Activated naive CD8-positive, alpha-beta T cell treated with anti-CD3 and anti-CD28 coated beads, Interleukin-2, amount 10 ng/mL, durations not matched to agents 7 days and 5 days (primary cell): ENCODE data around the gene PHKA1. TPM values are rescaled to one million over a fixed set of nuclear protein-coding genes. Genes with fewer than 3 reads are reported as not detected.

ENCODE experiments used
- ATAC-seq: fragments of 150-1000 bp; cut with Tn5 transposase; one replicate; pipeline ENCODE4 v1.10.0; 2021; ENCODE audit warnings: low read depth, moderate library complexity
- POLR2A ChIA-PET: fragments of 350-600 bp; sonication (Branson Sonifier 250); formaldehyde crosslinking; loops from one replicate; lab custom pipeline; 2021; ENCODE audit warnings: antibody characterized with exemption; lab: Charles Lee
- DNase-seq: peaks from one replicate; pipeline ENCODE4 v3.0.0; 2021
- H3K27ac Mint-ChIP-seq: one replicate; pipeline ENCODE4 v1.8.0; 2022; ENCODE audit warnings: mild to moderate bottlenecking, mixed read lengths
- H3K27me3 Mint-ChIP-seq: one replicate; pipeline ENCODE4 v1.8.0; 2022; ENCODE audit warnings: mild to moderate bottlenecking, moderate library complexity, mixed read lengths
- H3K36me3 Mint-ChIP-seq: one replicate; pipeline ENCODE4 v1.8.0; 2021; ENCODE audit warnings: mild to moderate bottlenecking, mixed read lengths
- H3K4me1 Mint-ChIP-seq: one replicate; pipeline ENCODE4 v1.8.0; 2021; ENCODE audit warnings: mixed read lengths
- H3K4me3 Mint-ChIP-seq: one replicate; pipeline ENCODE4 v1.8.0; 2022; ENCODE audit warnings: mild to moderate bottlenecking, moderate library complexity, mixed read lengths
- H3K9me3 Mint-ChIP-seq: one replicate; pipeline ENCODE4 v1.8.0; 2021; ENCODE audit warnings: mixed read lengths
- total RNA-seq, 2 experiments: library from RNA; stranded (reverse); gene quantifications; one replicate each; pipeline ENCODE4 v1.2.3, GENCODE V29; 2021

Gene PHKA1
- total RNA-seq, 2 experiments from 2014 or later = 0.47 to 0.48 TPM

DNA sequence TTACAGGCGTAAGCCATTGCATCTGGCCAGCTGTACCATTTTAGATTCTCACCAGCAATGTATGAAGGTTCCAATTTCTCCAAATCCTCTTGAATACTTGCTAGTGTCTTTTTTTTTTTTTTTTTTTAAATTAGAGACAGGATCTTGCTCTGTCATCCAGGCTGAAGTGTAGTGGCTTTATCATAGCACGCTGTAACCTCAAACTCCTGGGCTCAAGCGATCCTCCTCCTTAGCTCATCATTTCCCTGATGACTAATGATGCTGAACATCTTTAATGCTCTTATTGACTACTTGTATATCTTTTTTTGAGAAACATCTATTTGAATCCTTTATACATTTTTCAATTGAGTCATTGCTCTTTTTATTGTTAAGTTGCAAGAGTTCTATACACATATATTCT lies 181.7 kb downstream of the PHKA1 start:
- no peaks in the 10 kb centered on the region for H3K4me1 Mint-ChIP-seq
- H3K9me3 Mint-ChIP-seq = no peaks in the 10 kb centered on the region
- ATAC-seq = no peak
- no peak overlapping the region for H3K27ac Mint-ChIP-seq
- DNase-seq = no peak
- H3K27me3 Mint-ChIP-seq = no peaks in the 10 kb centered on the region
- POLR2A ChIA-PET = no interaction called here
- peaks cover 12% of the 10 kb centered on the region for H3K36me3 Mint-ChIP-seq
- H3K4me3 Mint-ChIP-seq = no peak overlapping the region

Other genes with a start within 250 kb of the PHKA1 start
- gene HDAC8, start 141.5 kb downstream of the PHKA1 start, total RNA-seq = 10 to 100 TPM; 25.2 to 25.5 TPM
- under 1 TPM; 0.20 to 0.36 TPM for gene DMRTC1B, start 62.6 kb upstream of the PHKA1 start, total RNA-seq
- not detected for gene FAM236B, start 68.4 kb upstream of the PHKA1 start, total RNA-seq
- gene FAM236D, start 93.9 kb upstream of the PHKA1 start, total RNA-seq = not detected
- not detected for gene FAM236C, start 198.3 kb upstream of the PHKA1 start, total RNA-seq
- not detected for gene FAM236A, start 223.9 kb upstream of the PHKA1 start, total RNA-seq
- under 1 TPM; 0.28 to 0.31 TPM for gene DMRTC1, start 229.5 kb upstream of the PHKA1 start, total RNA-seq